ENCODE data around the gene MEOX2. TPM values are rescaled to one million over a fixed set of nuclear protein-coding genes. Genes with fewer than 3 reads are reported as not detected.
A peak's percentile ranks its signal among the peaks of the same experiment; 100 is the strongest.

MEOX2 gene
- total and polyA plus RNA-seq, 2 of the 8 experiments (the other 6 are each of a cell fraction or from before 2014, with no cell fraction given) = 0.05 to 0.19 TPM

- FAIRE-seq (no peak), DNase-seq (ENCODE audit: low read depth in 1 of 2, low spot score in 2 of 2) (no peak)
- H3K9me3 ChIP-seq (ENCODE audit: insufficient read depth in 2 of 2, low read depth in 1 of 2, low read length in 1 of 2) = no peaks in the 10 kb centered on the region
- H3K14ac ChIP-seq (ENCODE audit: insufficient read length) = no peak overlapping the region
- ChIA-PET POLR2A (ENCODE audit: partially characterized antibody) (no interaction called here), CTCF (ENCODE audit: partially characterized antibody) (no interaction called here)
- WGBS, 2 experiments (ENCODE audit: extremely low coverage in 1 of 2, insufficient coverage in 1 of 2, insufficient read length in 1 of 2, insufficient replicate concordance in 2 of 2, low coverage in 1 of 2, low lambda C conversion rate in 2 of 2, missing lambda C conversion rate in 1 of 2) = 90% methylated on average over 4 of the region's 4 CpGs; no CpG with 5 or more reads in 1 of the 2 experiments
- H3K27ac ChIP-seq (ENCODE audit: low read depth, low read length) = no peak overlapping the region
- H3K27me3 ChIP-seq (replicated peaks in 1 of 4; ENCODE audit: control insufficient read depth in 3 of 4, extremely low read depth in 1 of 4, insufficient read depth in 3 of 4, low read length in 3 of 4) = no peaks in the 10 kb centered on the region
- no peaks in the 10 kb centered on the region for H4K20me1 ChIP-seq (replicated peaks in 1 of 2; ENCODE audit: control insufficient read depth in 1 of 2, insufficient read depth in 2 of 2, low read length in 2 of 2)
- H3K9ac ChIP-seq (replicated peaks in 1 of 4; ENCODE audit: extremely low read depth in 1 of 4, low read depth in 3 of 4, low read length in 3 of 4) = no peak overlapping the region
- H2BK5ac ChIP-seq (ENCODE audit: low read depth, low read length) = no peak overlapping the region
- H3K4me1 ChIP-seq (replicated peaks in 1 of 4; ENCODE audit: control insufficient read depth in 3 of 4, insufficient read depth in 4 of 4, low read length in 3 of 4) = no peaks in the 10 kb centered on the region
- no peak overlapping the region for H3K23ac ChIP-seq (ENCODE audit: insufficient read length)
- H3K4me2 ChIP-seq (ENCODE audit: insufficient read depth in 1 of 2, low read depth in 2 of 2, low read length in 2 of 2) = no peak overlapping the region
- H2AFZ ChIP-seq (ENCODE audit: low read length) = peak overlapping the region; percentile 84; the same call in 1 of the 2 replicates
- no peak overlapping the region for H4K91ac ChIP-seq (replicated peaks; ENCODE audit: insufficient read length, low read length)
- no peak overlapping the region for H2BK12ac ChIP-seq (ENCODE audit: low read depth, low read length)
- H4K8ac ChIP-seq (ENCODE audit: extremely low read depth, insufficient read depth, low read length) = no peak overlapping the region
- no peak overlapping the region for H4K5ac ChIP-seq (ENCODE audit: insufficient read length, low read depth, low read length)
- no peak overlapping the region for H3K4ac ChIP-seq (replicated peaks; ENCODE audit: insufficient read length, low read depth, low read length)
- H3K4me3 ChIP-seq (ENCODE audit: extremely low read depth in 1 of 4, insufficient read depth in 2 of 4, low read depth in 3 of 4, low read length in 4 of 4) = no peak overlapping the region
- H2AK5ac ChIP-seq (ENCODE audit: low read depth, low read length) = no peak overlapping the region
- H3K79me2 ChIP-seq (ENCODE audit: control insufficient read depth in 1 of 2, insufficient read depth in 2 of 2, low read length in 2 of 2) = no peaks in the 10 kb centered on the region
- H3K23me2 ChIP-seq (ENCODE audit: low read depth, low read length) = no peaks in the 10 kb centered on the region
- H2BK15ac ChIP-seq (ENCODE audit: low read length) = no peak overlapping the region
- no peaks in the 10 kb centered on the region for H3K36me3 ChIP-seq (ENCODE audit: control insufficient read depth in 2 of 4, insufficient read depth in 4 of 4, low read length in 3 of 4)
- H3K56ac ChIP-seq (replicated peaks; ENCODE audit: insufficient read length, low read depth, low read length) = no peak overlapping the region
- no peak overlapping the region for H2BK20ac ChIP-seq (ENCODE audit: low read length)
- H2BK120ac ChIP-seq (replicated peaks; ENCODE audit: low read depth, low read length) = no peak overlapping the region
- H3K79me1 ChIP-seq (ENCODE audit: low read depth, low read length) = no peaks in the 10 kb centered on the region
- H3K18ac ChIP-seq (ENCODE audit: extremely low read depth, low read length) = no peak overlapping the region; the same call in 1 of the 2 replicates
- no peak for TF ChIP-seq ATF2 (IDR thresholded peaks at IDR 0.05; ENCODE audit: low read length)
- no peak for TF ChIP-seq SUZ12 (IDR thresholded peaks at IDR 0.05; ENCODE audit: low read length)
- TF ChIP-seq JUN (IDR thresholded peaks at IDR 0.05; ENCODE audit: low read depth, low read length) = no peak
- TF ChIP-seq POU5F1 (IDR thresholded peaks at IDR 0.05; ENCODE audit: low read depth, low read length) = no peak
- no peak for TF ChIP-seq BRCA1 (IDR thresholded peaks at IDR 0.05; ENCODE audit: low read depth, low read length)
- no peak for TF ChIP-seq ZNF274 (IDR thresholded peaks at IDR 0.05; ENCODE audit: borderline replicate concordance, extremely low read depth, low read length)
- no peak for TF ChIP-seq HDAC6 (IDR thresholded peaks at IDR 0.05; ENCODE audit: low read depth, low read length)
- no peak for TF ChIP-seq CHD2 (IDR thresholded peaks at IDR 0.05; ENCODE audit: low read length)
- TF ChIP-seq CREB1 (IDR thresholded peaks at IDR 0.05) = no peak
- TF ChIP-seq USF2 (IDR thresholded peaks at IDR 0.05; ENCODE audit: low read length) = no peak
- no peak for TF ChIP-seq MAFK (IDR thresholded peaks at IDR 0.05; ENCODE audit: low read depth, low read length)
- no peak for TF ChIP-seq EP300 (IDR thresholded peaks at IDR 0.05; ENCODE audit: borderline replicate concordance in 1 of 2, low read depth in 2 of 2, low read length in 2 of 2)
These were observed 35.7 kb downstream of the MEOX2 start for GRCh38 chr7:15650787-15651186.

All from H1 (cell line).